GM21390 (cell line): Measurements from ENCODE around the gene CCDC159.

Experiments
- ATAC-seq: cut with Tn5 transposase; IDR thresholded peaks from one replicate; pipeline ENCODE4 v1.9.1; 2021; ENCODE audit not compliant: unreplicated experiment

Gene CCDC159

GRCh38 chr19:11387162-11388034, 41.1 kb downstream of the CCDC159 start:
- ATAC-seq: no peak

- no peak for ATAC-seq
These were observed 44.0 kb downstream of the CCDC159 start for GRCh38 chr19:11390359-11390758.

GRCh38 chr19:11390933-11391680, 44.8 kb downstream of the CCDC159 start:
- no peak for ATAC-seq

- no peak for ATAC-seq
These were observed 50.8 kb downstream of the CCDC159 start for GRCh38 chr19:11397089-11397610.

GRCh38 chr19:11399667-11400066, 53.3 kb downstream of the CCDC159 start:
- no peak for ATAC-seq

- no peak for ATAC-seq
These were observed 54.5 kb downstream of the CCDC159 start for GRCh38 chr19:11400798-11401197.

GRCh38 chr19:11401808-11402543, 55.7 kb downstream of the CCDC159 start:
- no peak for ATAC-seq
